MCF 10A (cell line): ENCODE data around the gene RHOBTB3. TPM values are rescaled to one million over a fixed set of nuclear protein-coding genes. Genes with fewer than 3 reads are reported as not detected.

Experiments
- BruUV-seq: library from RNA; stranded (reverse); fragments of 400-500 nt; replicated peaks from 2 replicates; lab custom pipeline; 2021; lab: Mats Ljungman, UMichigan
- CTCF ChIA-PET: fragments of 300-600 bp; sonication (Branson Sonifier 250); formaldehyde crosslinking; extraction: SDS; loops from one replicate; lab custom pipeline; 2021; ENCODE audit warnings: antibody characterized with exemption, inconsistent platforms; lab: Yijun Ruan, JAX
- POLR2A ChIA-PET: fragments of 300-600, 350-650 bp; sonication (Branson Sonifier 250); formaldehyde crosslinking; extraction: SDS; loops from one replicate; lab custom pipeline; 2020; ENCODE audit warnings: antibody characterized with exemption, inconsistent platforms; lab: Yijun Ruan, JAX
- DNase-seq: peaks from one replicate; pipeline ENCODE4 v3.0.0-alpha.2; 2018; ENCODE audit not compliant: unreplicated experiment
- H3K27ac Mint-ChIP-seq: one replicate; pipeline ENCODE4 v1.8.0; 2022; ENCODE audit warnings: mild to moderate bottlenecking, low read depth, mixed read lengths; ENCODE audit not compliant: unreplicated experiment
- H3K27me3 Mint-ChIP-seq: one replicate; pipeline ENCODE4 v1.8.0; 2022; ENCODE audit warnings: mixed read lengths; ENCODE audit not compliant: insufficient read depth, unreplicated experiment
- H3K36me3 Mint-ChIP-seq: one replicate; pipeline ENCODE4 v1.8.0; 2022; ENCODE audit warnings: mild to moderate bottlenecking, moderate library complexity, mixed read lengths; ENCODE audit not compliant: insufficient read depth, unreplicated experiment
- H3K4me1 Mint-ChIP-seq: one replicate; pipeline ENCODE4 v1.8.0; 2022; ENCODE audit warnings: mixed read lengths; ENCODE audit not compliant: insufficient read depth, unreplicated experiment
- H3K4me3 Mint-ChIP-seq: one replicate; pipeline ENCODE4 v1.8.0; 2022; ENCODE audit warnings: mild to moderate bottlenecking, moderate library complexity, mixed read lengths; ENCODE audit not compliant: unreplicated experiment
- H3K9me3 Mint-ChIP-seq: one replicate; pipeline ENCODE4 v1.8.0; 2022; ENCODE audit warnings: mixed read lengths; ENCODE audit not compliant: unreplicated experiment
- CTCF ChIP-seq: fragments of 200-600 bp; IDR thresholded peaks from one replicate; pipeline ENCODE4 v1.8.0; 2022; ENCODE audit warnings: antibody characterized with exemption, mild to moderate bottlenecking; ENCODE audit not compliant: unreplicated experiment
- intact Hi-C: fragments of 100-400 bp; cut with micrococcal nuclease; formaldehyde crosslinking; loops from 2 replicates; pipeline ENCODE4 v1.14.1; 2022
- total RNA-seq: library from RNA; stranded (reverse); gene quantifications from 2 replicates; pipeline ENCODE4 v1.2.3, GENCODE V29; 2022

The RHOBTB3 gene
- total RNA-seq, 1 experiment from 2014 or later = 3.4 TPM

GRCh38 chr5:95761771-95762651 is 30.9 kb downstream of the RHOBTB3 start:
- intact Hi-C loops = no loop called here
- peaks cover 6% of the 10 kb centered on the region for H3K4me1 Mint-ChIP-seq

GRCh38 chr5:95762652-95763041 is 31.5 kb downstream of the RHOBTB3 start:
- no peak for TF ChIP-seq CTCF
- BruUV-seq = no TSS peak
- Mint-ChIP-seq H3K27me3 (no peaks in the 10 kb centered on the region), H3K4me3 (no peak overlapping the region), H3K9me3 (no peaks in the 10 kb centered on the region), H3K27ac (no peak overlapping the region), H3K4me1 (peaks cover 6% of the 10 kb centered on the region), H3K36me3 (no peaks in the 10 kb centered on the region)
- ChIA-PET POLR2A (interaction anchor here (0.6 to 1.9 kb wide), 3 partner anchors 9 to 91 kb away, joined by 3 to 7 read pairs (median 3); no protein-coding TSS in a partner anchor), CTCF (interaction anchor here (0.8 to 1.9 kb wide), 5 partner anchors 8 to 98 kb away, joined by 3 to 11 read pairs (median 6); no protein-coding TSS in a partner anchor)
- intact Hi-C loops = no loop called here
- no peak for DNase-seq

More at GRCh38 chr5:95761771-95762651, 30.9 kb downstream of the RHOBTB3 start:
- CTCF ChIA-PET = interaction anchor here (0.5 to 1.9 kb wide), 6 partner anchors 11 to 379 kb away, joined by 3 to 11 read pairs (median 4); no protein-coding TSS in a partner anchor
- Mint-ChIP-seq H3K27me3 (no peaks in the 10 kb centered on the region), H3K36me3 (no peaks in the 10 kb centered on the region), H3K4me3 (no peak overlapping the region), H3K9me3 (no peaks in the 10 kb centered on the region), H3K27ac (no peak overlapping the region)
- no peak for DNase-seq
- no peak for TF ChIP-seq CTCF
- BruUV-seq = no TSS peak
- POLR2A ChIA-PET = interaction anchor here (0.6 to 1.9 kb wide), 3 partner anchors 9 to 90 kb away, joined by 3 to 7 read pairs (median 3); no protein-coding TSS in a partner anchor

- Mint-ChIP-seq H3K27me3 (no peaks in the 10 kb centered on the region), H3K4me1 (peaks cover 6% of the 10 kb centered on the region), H3K9me3 (no peaks in the 10 kb centered on the region), H3K36me3 (no peaks in the 10 kb centered on the region), H3K4me3 (no peak overlapping the region), H3K27ac (no peak overlapping the region)
- no TSS peak for BruUV-seq
- no peak for TF ChIP-seq CTCF
- intact Hi-C loops = no loop called here
- ChIA-PET POLR2A (interaction anchor here (1.4 to 1.7 kb wide), 2 partner anchors 60 to 117 kb away, joined by 3 to 5 read pairs; partner anchors contain the start of gene RFESD), CTCF (interaction anchor here (0.6 to 1.5 kb wide), 3 partner anchors 17 to 194 kb away, joined by 3 to 5 read pairs (median 4); no protein-coding TSS in a partner anchor)
- DNase-seq = no peak
Measured at GRCh38 chr5:95763941-95764340, 32.8 kb downstream of the RHOBTB3 start.

- intact Hi-C loops = no loop called here
- Mint-ChIP-seq H3K4me3 (no peak overlapping the region), H3K9me3 (no peaks in the 10 kb centered on the region), H3K27me3 (no peaks in the 10 kb centered on the region), H3K4me1 (peaks cover 11% of the 10 kb centered on the region), H3K27ac (no peak overlapping the region), H3K36me3 (no peaks in the 10 kb centered on the region)
- ChIA-PET CTCF (interaction anchor here (3.0 to 5.2 kb wide), 3 partner anchors 11 to 104 kb away, joined by 7 to 39 read pairs (median 31); no protein-coding TSS in a partner anchor), POLR2A (interaction anchor here (2.2 kb wide), 1 partner anchor 122 kb away, joined by 15 read pairs; the partner anchor contains the start of gene RFESD)
- BruUV-seq = no TSS peak
- no peak for TF ChIP-seq CTCF
- DNase-seq = no peak
Measured at GRCh38 chr5:95768731-95769130, 37.6 kb downstream of the RHOBTB3 start.
